HEK293T (cell line): ENCODE data around the gene RHOD.

Experiments used
- CTCF ChIA-PET: fragments of 350-600 bp; formaldehyde crosslinking; extraction: SDS; loops from one replicate; lab custom pipeline; 2021; ENCODE audit warnings: antibody characterized with exemption, inconsistent platforms; lab: Yijun Ruan, JAX
- POLR2A ChIA-PET: fragments of 350-600 bp; formaldehyde crosslinking; extraction: SDS; loops from one replicate; lab custom pipeline; 2020; ENCODE audit warnings: antibody characterized with exemption, inconsistent platforms; lab: Yijun Ruan, JAX
- DNase-seq: peaks from one replicate; pipeline ENCODE4 v3.0.0; 2012; ENCODE audit warnings: mixed read lengths; ENCODE audit errors: extremely low spot score
- ARNT ChIP-seq: fragments of 450-650 bp; IDR thresholded peaks from 2 replicates; pipeline ENCODE4 v1.6.1; 2017; ENCODE audit warnings: mild to moderate bottlenecking
- BHLHE40 ChIP-seq: fragments of 450-650 bp; IDR thresholded peaks from 2 replicates; pipeline ENCODE4 v1.6.1; 2016; ENCODE audit warnings: mild to moderate bottlenecking, moderate library complexity, borderline replicate concordance
- CTBP1 ChIP-seq: fragments of 450-650 bp; IDR thresholded peaks from 2 replicates; pipeline ENCODE4 v1.6.1; 2016; ENCODE audit warnings: borderline replicate concordance
- ELF4 ChIP-seq: fragments of 450-650 bp; IDR thresholded peaks from 2 replicates; pipeline ENCODE4 v1.6.1; 2017; ENCODE audit warnings: antibody characterized with exemption
- FOXA1 ChIP-seq: fragments of 450-650 bp; IDR thresholded peaks from 2 replicates; pipeline ENCODE4 v1.6.1; 2016; ENCODE audit warnings: mild to moderate bottlenecking
- FOXK2 ChIP-seq: fragments of 450-650 bp; IDR thresholded peaks from 2 replicates; pipeline ENCODE4 v1.6.1; 2016; ENCODE audit warnings: mild to moderate bottlenecking
- FOXM1 ChIP-seq: fragments of 450-650 bp; IDR thresholded peaks from 2 replicates; pipeline ENCODE4 v1.6.1; 2017; ENCODE audit warnings: mild to moderate bottlenecking, borderline replicate concordance
- HDGF ChIP-seq: fragments of 450-650 bp; IDR thresholded peaks from 2 replicates; pipeline ENCODE4 v1.6.1; 2017; ENCODE audit warnings: antibody characterized with exemption, borderline replicate concordance
- L3MBTL2 ChIP-seq: fragments of 450-650 bp; conservative IDR thresholded peaks from 2 replicates; pipeline ENCODE4 v1.6.1; 2016; ENCODE audit warnings: mild to moderate bottlenecking
- LEF1 ChIP-seq: fragments of 450-650 bp; IDR thresholded peaks from 2 replicates; pipeline ENCODE4 v1.6.1; 2017; ENCODE audit warnings: mild to moderate bottlenecking, borderline replicate concordance
- NFRKB ChIP-seq: fragments of 450-650 bp; IDR thresholded peaks from 2 replicates; pipeline ENCODE4 v1.6.1; 2016; ENCODE audit warnings: mild to moderate bottlenecking, moderate library complexity
- PKNOX1 ChIP-seq: fragments of 450-650 bp; IDR thresholded peaks from 2 replicates; pipeline ENCODE4 v1.6.1; 2016
- SP1 ChIP-seq: fragments of 450-650 bp; IDR thresholded peaks from 2 replicates; pipeline ENCODE4 v1.6.1; 2017
- SUZ12 ChIP-seq: fragments of 450-650 bp; IDR thresholded peaks from 2 replicates; pipeline ENCODE4 v1.6.1; 2016; ENCODE audit warnings: mild to moderate bottlenecking
- TARDBP ChIP-seq: fragments of 450-650 bp; IDR thresholded peaks from 2 replicates; pipeline ENCODE4 v1.6.1; 2016
- ZNF384 ChIP-seq: fragments of 450-650 bp; IDR thresholded peaks from 2 replicates; pipeline ENCODE4 v1.6.1; 2016

RHOD gene

GRCh38 chr11:67118801-67119584 lies 62.3 kb downstream of the RHOD start, which contains the start of gene KDM2A:
TSS of gene KDM2A (plus strand) at chr11:67119263. CDS start at chr11:67121317, 2,054 bp downstream.
- TF ChIP-seq NFRKB: no peak
- no peak for TF ChIP-seq TARDBP
- no peak for TF ChIP-seq FOXA1
- TF ChIP-seq SP1: no peak
- no peak for TF ChIP-seq PKNOX1
- no peak for TF ChIP-seq LEF1
- TF ChIP-seq BHLHE40: no peak
- no peak for TF ChIP-seq L3MBTL2
- TF ChIP-seq HDGF: no peak
- TF ChIP-seq SUZ12: no peak
- TF ChIP-seq ZNF384: no peak
- TF ChIP-seq FOXK2: no peak
- no peak for TF ChIP-seq FOXM1
- no peak for TF ChIP-seq ARNT
- TF ChIP-seq CTBP1: no peak
- no peak for TF ChIP-seq ELF4
- ChIA-PET POLR2A (interaction anchor here (0.9 to 1.4 kb wide), 3 partner anchors 46 to 120 kb away, joined by 3 to 7 read pairs (median 3); no protein-coding TSS in a partner anchor), CTCF (interaction anchor here (0.6 kb wide), 1 partner anchor 45 kb away, joined by 3 read pairs; no protein-coding TSS in a partner anchor)
- DNase-seq: peak; percentile 98

GRCh38 chr11:67119585-67120391 lies 63.1 kb downstream of the RHOD start:
- ChIA-PET CTCF (interaction anchor here (0.6 kb wide), 1 partner anchor 46 kb away, joined by 3 read pairs; no protein-coding TSS in a partner anchor), POLR2A (interaction anchor here (0.9 to 1.4 kb wide), 3 partner anchors 45 to 120 kb away, joined by 3 to 7 read pairs (median 3); no protein-coding TSS in a partner anchor)
- DNase-seq: peak; percentile 25
- no peak for TF ChIP-seq ARNT
- no peak for TF ChIP-seq SUZ12
- no peak for TF ChIP-seq SP1
- no peak for TF ChIP-seq LEF1
- TF ChIP-seq NFRKB: no peak
- no peak for TF ChIP-seq HDGF
- TF ChIP-seq BHLHE40: no peak
- TF ChIP-seq ELF4: no peak
- no peak for TF ChIP-seq FOXK2

- TF ChIP-seq FOXK2 (no peak), ELF4 (no peak), SUZ12 (no peak), HDGF (no peak), NFRKB (no peak), FOXM1 (no peak), LEF1 (no peak), TARDBP (no peak), BHLHE40 (no peak), ARNT (no peak), L3MBTL2 (no peak)
- POLR2A ChIA-PET: no interaction called here
- no peak for DNase-seq
- CTCF ChIA-PET: no interaction called here
These were observed 63.8 kb downstream of the RHOD start for GRCh38 chr11:67120456-67120855.

GRCh38 chr11:67120881-67121710 lies 64.4 kb downstream of the RHOD start:
- peak; percentile 78 for TF ChIP-seq PKNOX1
- no peak for TF ChIP-seq L3MBTL2
- ChIA-PET POLR2A (no interaction called here), CTCF (interaction anchor here (0.6 kb wide), 2 partner anchors 37 to 48 kb away, joined by 3 read pairs; no protein-coding TSS in a partner anchor)
- no peak for DNase-seq
